T-cell (primary cell): ENCODE results near the gene ATP2B2. TPM values are rescaled to one million over a fixed set of nuclear protein-coding genes. Genes with fewer than 3 reads are reported as not detected.
A peak's percentile ranks its signal among the peaks of the same experiment; 100 is the strongest.

Experiments used
- ATAC-seq, 4 experiments: fragments of 200-7000 bp in 3 of 4; fragments of 150-1000 bp in 1 of 4; cut with Tn5 transposase; replicated peaks in 1 of 4; 1 replicate in 3 of 4; 2 replicates in 1 of 4; pipeline ENCODE4 v1.10.0; 2021; ENCODE audit warnings: moderate library complexity in 3 of 4, mild to moderate bottlenecking in 2 of 4, moderate number of reproducible peaks in 1 of 4
- CTCF ChIA-PET, 2 donors: fragments of 300-600 bp; sonication (Branson Sonifier 250); formaldehyde crosslinking; loops; one replicate each; lab custom pipeline; 2022; ENCODE audit warnings: antibody characterized with exemption in 2 of 2; lab: Charles Lee
- POLR2A ChIA-PET, 2 donors: fragments of 300-600 bp; sonication (Branson Sonifier 250); formaldehyde crosslinking; loops; one replicate each; lab custom pipeline; 2022; ENCODE audit warnings: antibody characterized with exemption in 2 of 2; lab: Charles Lee
- DNase-seq, 35 experiments: peaks; one replicate each; pipeline versions ENCODE4 v3.0.0 to v3.0.0-alpha.2; 2013 to 2023
- H3K27ac ChIP-seq: one replicate; pipeline ENCODE4 v1.5.1; 2013; ENCODE audit warnings: low read length
- H3K27me3 ChIP-seq, 2 experiments: replicated peaks in 1 of 2; 1 replicate in 1 of 2; 2 replicates in 1 of 2; pipeline versions ENCODE4 v1.6.1 to v1.7.0; 2013; ENCODE audit warnings: low read length in 1 of 2, mixed read lengths in 1 of 2; ENCODE audit not compliant: control insufficient read depth in 2 of 2, insufficient read depth in 2 of 2; ENCODE audit errors: extremely low read depth in 1 of 2
- H3K36me3 ChIP-seq, 2 donors: 1 replicate in 1 of 2; 2 replicates in 1 of 2; pipeline versions ENCODE4 v1.6.1 to v1.7.0; 2013; ENCODE audit warnings: low read length in 1 of 2; ENCODE audit not compliant: control insufficient read depth in 2 of 2, insufficient read depth in 1 of 2; ENCODE audit errors: extremely low read depth in 1 of 2
- H3K4me1 ChIP-seq, 2 experiments: 1 replicate in 1 of 2; 2 replicates in 1 of 2; pipeline versions ENCODE4 v1.6.1 to v1.7.0; 2013; ENCODE audit warnings: low read length in 2 of 2, mixed read lengths in 1 of 2; ENCODE audit not compliant: insufficient read depth in 2 of 2, control insufficient read depth in 1 of 2; ENCODE audit errors: extremely low read depth in 1 of 2
- H3K4me3 ChIP-seq, 2 donors: 1 replicate in 1 of 2; 2 replicates in 1 of 2; pipeline versions ENCODE4 v1.5.1 to v1.7.0; 2013; ENCODE audit warnings: mild to moderate bottlenecking in 2 of 2, low read length in 1 of 2, moderate library complexity in 1 of 2; ENCODE audit not compliant: control insufficient read depth in 1 of 2; ENCODE audit errors: extremely low read depth in 1 of 2
- H3K9me3 ChIP-seq: 2 replicates; pipeline ENCODE4 v1.7.0; 2013
- H3K27ac Mint-ChIP-seq, 2 donors: one replicate each; pipeline ENCODE4 v1.8.0; 2020 to 2021; ENCODE audit warnings: mild to moderate bottlenecking in 2 of 2, mixed read lengths in 2 of 2
- H3K27me3 Mint-ChIP-seq, 2 donors: one replicate each; pipeline ENCODE4 v1.8.0; 2021 to 2022; ENCODE audit warnings: mixed read lengths in 2 of 2
- H3K36me3 Mint-ChIP-seq: one replicate; pipeline ENCODE4 v1.8.0; 2021; ENCODE audit warnings: mixed read lengths
- H3K4me1 Mint-ChIP-seq, 3 donors: one replicate each; pipeline ENCODE4 v1.8.0; 2020 to 2022; ENCODE audit warnings: mixed read lengths in 3 of 3, mild to moderate bottlenecking in 1 of 3
- H3K4me3 Mint-ChIP-seq, 3 donors: one replicate each; pipeline ENCODE4 v1.8.0; 2020 to 2022; ENCODE audit warnings: mild to moderate bottlenecking in 3 of 3, mixed read lengths in 3 of 3, moderate library complexity in 3 of 3
- H3K9me3 Mint-ChIP-seq, 3 donors: one replicate each; pipeline ENCODE4 v1.8.0; 2020 to 2022; ENCODE audit warnings: mixed read lengths in 3 of 3
- WGBS: methylation state at CpG from one replicate; pipeline ENCODE4 v1.1.5; 2013; ENCODE audit warnings: missing lambda C conversion rate; ENCODE audit not compliant: insufficient coverage; 5-methylcytosine and 5-hydroxymethylcytosine counted together
- total RNA-seq, 35 experiments: library from RNA in 6 of 35; stranded (reverse) in 6 of 35; fragments of 120-200 nt in 1 of 35; gene quantifications; one replicate each; pipeline versions ENCODE4 v1.2.1 to v1.2.4 and lab custom pipeline; 2013 to 2026

The ATP2B2 gene
- total RNA-seq, 5 donors from 2014 or later (not counting 1 experiment from before 2014, with no cell fraction given), result not detected

DNA sequence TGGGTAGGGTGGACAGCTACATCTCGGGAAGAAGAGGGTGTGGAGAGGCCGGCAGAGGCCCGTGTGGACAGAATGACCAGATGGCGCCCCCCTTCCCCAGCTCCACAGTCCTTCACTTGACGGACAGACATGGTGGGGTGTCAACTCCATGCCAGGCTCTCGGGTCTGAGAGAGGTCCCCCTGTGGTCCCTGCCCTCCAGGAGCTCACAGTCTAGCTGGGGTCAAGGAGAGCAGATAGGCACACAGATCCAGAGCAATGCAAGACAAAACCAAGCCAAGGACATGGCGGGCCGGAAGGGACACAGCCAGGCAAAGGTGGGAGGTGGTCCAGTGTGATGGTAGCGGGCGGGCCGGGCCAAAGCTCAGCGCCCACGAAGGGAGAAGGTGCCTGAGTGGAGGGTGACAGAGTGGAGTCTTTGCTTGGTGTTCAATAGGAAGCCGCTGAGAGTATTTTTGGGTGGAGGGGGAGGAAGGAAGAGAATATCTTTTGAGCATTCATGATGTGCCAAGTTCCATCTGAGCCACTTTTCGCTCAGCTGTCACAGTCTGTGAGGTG, 112.4 kb downstream of the ATP2B2 start:
- Mint-ChIP-seq H3K4me3 (peak overlapping the region in 1 of 3 donors; percentile 13), H3K36me3 (no peaks in the 10 kb centered on the region), H3K27me3 (peaks cover 0 to 3% of the 10 kb centered on the region in 2 donors), H3K4me1 (peaks cover 62 to 86% (median 63%) of the 10 kb centered on the region in 3 donors), H3K27ac (peak overlapping the region; percentile 29 to 76), H3K9me3 (no peaks in the 10 kb centered on the region)
- 86% methylated on average over 10 of the region's 15 CpGs for WGBS
- no peaks in the 10 kb centered on the region for H3K9me3 ChIP-seq
- DNase-seq (no peak), ATAC-seq (no peak)
- ChIA-PET POLR2A (no interaction called here), CTCF (interaction anchor here in 1 of 2 donors (0.6 kb wide), 1 partner anchor 36 kb away, joined by 3 read pairs; no protein-coding TSS in a partner anchor)
- no peaks in the 10 kb centered on the region for H3K27me3 ChIP-seq
- H3K4me1 ChIP-seq, result peaks cover 13 to 83% of the 10 kb centered on the region in 2 experiments
- no peak overlapping the region for H3K27ac ChIP-seq
- H3K4me3 ChIP-seq, result no peak overlapping the region
- no peaks in the 10 kb centered on the region for H3K36me3 ChIP-seq

DNA sequence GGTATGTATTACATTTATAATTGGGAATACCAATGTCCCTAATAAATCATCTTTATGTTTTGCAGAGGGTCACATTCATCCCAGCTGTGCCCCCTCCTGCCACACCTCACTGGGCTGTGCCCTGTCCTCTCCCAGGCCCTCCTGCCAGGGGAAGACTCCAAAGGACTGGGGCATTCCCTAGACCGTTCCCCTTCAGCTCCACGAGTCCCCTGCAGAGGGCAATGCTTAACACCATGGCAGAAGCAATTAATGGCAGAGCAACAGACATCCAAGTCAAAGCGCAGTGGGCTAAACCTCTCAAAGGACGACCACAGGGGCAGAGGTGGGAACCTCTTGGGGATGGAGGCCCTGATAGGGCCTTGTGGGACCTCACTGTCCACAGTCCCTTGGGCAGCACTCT, 113.1 kb downstream of the ATP2B2 start:
- peaks cover 13 to 86% of the 10 kb centered on the region in 2 experiments for H3K4me1 ChIP-seq

DNA sequence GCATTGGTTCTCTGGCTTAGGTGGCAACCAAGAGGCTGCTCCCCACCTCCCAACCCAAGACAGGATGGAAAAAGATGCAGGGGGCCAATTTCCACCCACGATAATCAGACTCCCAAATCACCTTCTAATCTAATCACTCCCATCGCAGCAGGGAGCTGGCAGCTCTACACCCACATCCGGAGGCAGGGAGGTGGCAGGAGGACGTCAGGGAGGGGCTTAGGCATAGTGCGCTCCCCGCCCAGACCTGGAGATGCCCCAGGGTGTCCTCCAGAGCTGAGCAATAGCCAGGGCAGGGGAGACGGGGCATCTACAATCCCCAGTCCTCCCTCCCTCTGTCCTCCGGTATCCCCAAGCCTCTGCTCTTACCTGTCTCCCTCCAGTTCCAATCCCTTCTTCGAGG, 114.0 kb downstream of the ATP2B2 start:
- ChIA-PET POLR2A (interaction anchor here in 1 of 2 donors (0.6 kb wide), 1 partner anchor 102 kb away, joined by 4 read pairs; no protein-coding TSS in a partner anchor), CTCF (no interaction called here)
- 90% methylated on average over 8 of the region's 9 CpGs for WGBS
- DNase-seq (peak in 2 of 35 experiments; percentile 16 to 21), ATAC-seq (peak in 3 of 4 experiments; percentile 30 to 47 (median 30))
- peaks cover 0 to 3% of the 10 kb centered on the region in 2 donors for H3K27me3 Mint-ChIP-seq
- no peaks in the 10 kb centered on the region for H3K36me3 ChIP-seq
- H3K4me1 ChIP-seq, result peaks cover 12 to 80% of the 10 kb centered on the region in 2 experiments
- no peaks in the 10 kb centered on the region for H3K27me3 ChIP-seq
- H3K9me3 Mint-ChIP-seq, result no peaks in the 10 kb centered on the region
- H3K27ac Mint-ChIP-seq, result peak overlapping the region; percentile 76 to 84
- H3K9me3 ChIP-seq, result no peaks in the 10 kb centered on the region
- peaks cover 53 to 76% (median 56%) of the 10 kb centered on the region in 3 donors for H3K4me1 Mint-ChIP-seq
- no peak overlapping the region for H3K4me3 ChIP-seq
- H3K4me3 Mint-ChIP-seq, result no peak overlapping the region
- no peak overlapping the region for H3K27ac ChIP-seq
- no peaks in the 10 kb centered on the region for H3K36me3 Mint-ChIP-seq

More for the DNA sequence above, 113.1 kb downstream of the ATP2B2 start:
- Mint-ChIP-seq H3K27ac (peak overlapping the region; percentile 25 to 76), H3K36me3 (no peaks in the 10 kb centered on the region), H3K4me3 (no peak overlapping the region), H3K9me3 (no peaks in the 10 kb centered on the region), H3K4me1 (peaks cover 60 to 82% (median 61%) of the 10 kb centered on the region in 3 donors), H3K27me3 (peaks cover 0 to 3% of the 10 kb centered on the region in 2 donors)
- ChIA-PET POLR2A (no interaction called here), CTCF (interaction anchor here in 1 of 2 donors (0.6 kb wide), 1 partner anchor 36 kb away, joined by 3 read pairs; no protein-coding TSS in a partner anchor)
- no peak for ATAC-seq
- WGBS, result 86% methylated on average over 2 of the region's 4 CpGs
- Histone ChIP-seq H3K27me3 (no peaks in the 10 kb centered on the region), H3K4me3 (no peak overlapping the region), H3K36me3 (no peaks in the 10 kb centered on the region), H3K9me3 (no peaks in the 10 kb centered on the region), H3K27ac (no peak overlapping the region)
- DNase-seq, result no peak

DNA sequence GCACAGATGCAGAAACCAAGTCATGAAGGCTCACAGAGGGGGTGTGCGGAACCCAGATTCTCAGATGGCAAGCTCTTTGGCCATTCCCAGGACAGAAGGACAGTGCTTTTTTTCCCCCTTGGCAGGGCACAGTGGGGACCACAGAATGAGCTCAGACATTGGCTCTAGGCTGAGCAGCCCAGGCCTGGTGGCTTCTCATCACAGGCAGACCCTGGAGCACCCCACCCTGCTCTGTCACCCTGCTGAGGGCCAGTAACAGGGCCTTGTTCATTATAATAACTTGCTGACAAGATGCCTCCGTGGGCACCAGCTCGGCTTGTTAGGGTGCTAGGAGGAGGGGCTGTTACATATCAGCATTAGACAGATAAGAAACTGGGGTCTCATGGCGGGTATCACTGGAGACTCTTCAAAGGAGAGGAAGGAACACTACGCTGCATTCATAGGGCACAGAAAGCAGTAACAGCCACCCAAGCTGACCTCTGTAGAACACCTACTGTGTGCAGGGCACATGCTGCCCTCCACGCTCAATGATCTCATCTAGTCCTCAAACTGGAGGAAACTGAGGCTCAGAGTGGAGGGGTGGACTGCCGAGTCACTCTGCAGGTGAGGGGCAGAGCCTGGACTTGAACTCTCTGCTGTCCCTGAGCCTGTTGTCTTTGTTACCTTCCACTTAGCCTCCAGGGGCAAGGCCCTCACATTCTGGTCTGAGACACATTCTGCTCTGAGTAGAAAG, 114.6 kb downstream of the ATP2B2 start:
- Mint-ChIP-seq H3K4me3 (no peak overlapping the region), H3K27me3 (peaks cover 0 to 3% of the 10 kb centered on the region in 2 donors), H3K36me3 (no peaks in the 10 kb centered on the region), H3K9me3 (no peaks in the 10 kb centered on the region), H3K4me1 (peaks cover 48 to 70% (median 50%) of the 10 kb centered on the region in 3 donors), H3K27ac (peak overlapping the region; percentile 84 to 90)
- Histone ChIP-seq H3K27me3 (no peaks in the 10 kb centered on the region), H3K27ac (no peak overlapping the region), H3K9me3 (no peaks in the 10 kb centered on the region), H3K4me1 (peaks cover 6 to 74% of the 10 kb centered on the region in 2 experiments), H3K36me3 (no peaks in the 10 kb centered on the region), H3K4me3 (no peak overlapping the region)
- ATAC-seq (no peak), DNase-seq (no peak)
- POLR2A ChIA-PET, result interaction anchor here in 1 of 2 donors (0.6 kb wide), 1 partner anchor 102 kb away, joined by 4 read pairs; no protein-coding TSS in a partner anchor
- CTCF ChIA-PET, result no interaction called here
- 100% methylated on average over 4 of the region's 7 CpGs for WGBS

DNA sequence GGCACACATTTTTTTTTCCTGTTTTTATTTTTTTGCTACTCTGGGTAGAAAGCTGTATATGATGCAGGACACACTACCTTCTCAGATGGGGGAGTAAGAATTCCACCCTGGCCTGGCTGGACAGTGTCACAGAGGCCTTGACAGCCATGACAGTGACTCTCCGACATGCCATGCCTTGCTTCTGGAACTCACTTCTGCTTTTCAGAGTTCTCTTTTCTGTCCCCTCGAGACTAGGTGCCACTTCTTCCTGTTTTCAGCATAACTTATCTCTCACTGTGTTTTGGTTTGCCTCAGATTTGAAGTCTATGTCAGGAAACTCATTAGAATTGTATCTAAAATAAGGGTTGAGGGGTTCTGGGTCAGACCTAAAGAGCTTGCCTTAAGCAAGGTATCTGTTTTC, 115.4 kb downstream of the ATP2B2 start:
- H3K4me1 Mint-ChIP-seq, result peaks cover 39 to 62% (median 42%) of the 10 kb centered on the region in 3 donors
- Histone ChIP-seq H3K4me3 (no peak overlapping the region), H3K4me1 (peaks cover 0 to 66% of the 10 kb centered on the region in 2 experiments), H3K27me3 (peaks cover 0 to 2% of the 10 kb centered on the region in 2 experiments), H3K27ac (peak overlapping the region; percentile 10), H3K9me3 (no peaks in the 10 kb centered on the region), H3K36me3 (no peaks in the 10 kb centered on the region)
- no peaks in the 10 kb centered on the region for H3K36me3 Mint-ChIP-seq
- DNase-seq (no peak), ATAC-seq (peak in 1 of 4 experiments; percentile 17)
- H3K9me3 Mint-ChIP-seq, result no peaks in the 10 kb centered on the region
- peaks cover 0 to 3% of the 10 kb centered on the region in 2 donors for H3K27me3 Mint-ChIP-seq
- CTCF ChIA-PET, result no interaction called here
- 80% methylated on average over 1 of the region's 2 CpGs for WGBS
- H3K4me3 Mint-ChIP-seq, result peak overlapping the region in 1 of 3 donors; percentile 15
- POLR2A ChIA-PET, result no interaction called here
- H3K27ac Mint-ChIP-seq, result peak overlapping the region; percentile 84 to 90

DNA sequence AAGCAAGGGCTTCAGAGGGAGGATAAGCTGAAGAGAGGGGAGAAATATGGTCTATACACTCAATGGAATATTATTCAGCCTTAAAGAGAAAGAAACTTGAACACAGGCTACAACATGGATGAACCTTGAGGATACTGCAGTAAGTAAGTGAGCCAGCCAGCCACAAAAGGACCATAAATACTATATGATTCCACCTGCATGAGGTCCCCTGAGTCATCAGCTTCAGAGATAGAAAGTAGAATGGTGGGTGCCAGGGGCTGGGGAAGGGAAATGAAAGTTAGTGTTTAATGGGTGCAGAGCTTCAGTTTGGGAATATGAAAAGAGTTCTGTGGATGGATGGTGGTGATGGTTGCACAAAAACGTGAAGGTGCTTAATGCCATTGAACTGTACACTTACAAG, 116.0 kb downstream of the ATP2B2 start:
- H3K4me1 ChIP-seq, result peaks cover 0 to 60% of the 10 kb centered on the region in 2 experiments
- no peaks in the 10 kb centered on the region for H3K9me3 ChIP-seq
- whole genome bisulfite sequencing, result no CpG with 5 or more reads among the region's 1 CpG
- no peak overlapping the region for H3K27ac ChIP-seq
- ATAC-seq (no peak), DNase-seq (no peak)
- peaks cover 38 to 55% (median 39%) of the 10 kb centered on the region in 3 donors for H3K4me1 Mint-ChIP-seq
- no peak overlapping the region for H3K4me3 Mint-ChIP-seq
- H3K27me3 ChIP-seq, result peaks cover 0 to 7% of the 10 kb centered on the region in 2 experiments
- peak overlapping the region; percentile 69 to 83 for H3K27ac Mint-ChIP-seq
- H3K4me3 ChIP-seq, result no peak overlapping the region
- ChIA-PET POLR2A (no interaction called here), CTCF (no interaction called here)
- no peaks in the 10 kb centered on the region for H3K9me3 Mint-ChIP-seq
- peaks cover 0 to 3% of the 10 kb centered on the region in 2 donors for H3K27me3 Mint-ChIP-seq
- no peaks in the 10 kb centered on the region for H3K36me3 Mint-ChIP-seq
- H3K36me3 ChIP-seq, result no peaks in the 10 kb centered on the region
